ENCODE data around the gene PTH2R.

DNA sequence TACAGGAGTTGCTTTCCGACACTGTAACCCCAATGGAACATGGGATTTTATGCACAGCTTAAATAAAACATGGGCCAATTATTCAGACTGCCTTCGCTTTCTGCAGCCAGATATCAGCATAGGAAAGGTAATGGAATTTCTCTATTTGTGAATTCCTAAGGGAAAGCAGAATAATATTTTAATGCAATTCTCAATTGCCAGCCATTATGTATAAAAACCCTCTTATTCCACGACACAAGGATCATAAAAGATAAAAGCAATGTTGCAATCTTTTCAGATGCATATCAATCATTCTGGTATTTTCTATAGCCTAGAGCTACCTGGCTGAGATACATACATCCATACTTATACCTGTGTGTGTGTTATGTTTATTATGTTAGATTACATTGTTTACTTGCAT lies 31.2 kb downstream of the PTH2R start:
- TF ChIP-seq CTCF (optimal IDR thresholded peaks at IDR 0.05 in 1 of 3, IDR thresholded peaks at IDR 0.05 in 1 of 3, conservative IDR thresholded peaks at IDR 0.05 in 1 of 3; ENCODE audit: extremely low read depth in 1 of 3, insufficient read depth in 2 of 3, low read length in 3 of 3): no peak
- TF ChIP-seq EZH2 (IDR thresholded peaks at IDR 0.05; ENCODE audit: low read length): no peak

Data from keratinocyte (primary cell).